Osteoblast (primary cell): Measurements from ENCODE around the gene SPATS2L. TPM values are rescaled to one million over a fixed set of nuclear protein-coding genes. Genes with fewer than 3 reads are reported as not detected.

ENCODE experiments used
- DNase-seq: peaks from one replicate; pipeline ENCODE4 v3.0.0; 2011; ENCODE audit warnings: low spot score, mixed read lengths; ENCODE audit not compliant: insufficient read length; ENCODE audit errors: missing footprints
- H2AFZ ChIP-seq: 2 replicates; pipeline ENCODE4 v1.6.0; 2011; ENCODE audit warnings: mild to moderate bottlenecking, low read length
- H3K27ac ChIP-seq: 2 replicates; pipeline ENCODE4 v1.5.1; 2011; ENCODE audit warnings: mild to moderate bottlenecking, low read depth, low read length, moderate library complexity
- H3K27me3 ChIP-seq: 2 replicates; pipeline ENCODE4 v1.6.0; 2012; ENCODE audit warnings: mild to moderate bottlenecking, control low read depth, inconsistent platforms, low read length, moderate library complexity; ENCODE audit not compliant: insufficient read depth
- H3K36me3 ChIP-seq: 2 replicates; pipeline ENCODE4 v1.5.1; 2011; ENCODE audit warnings: mild to moderate bottlenecking, low read length, control low read depth, moderate library complexity; ENCODE audit not compliant: insufficient read depth
- H3K4me1 ChIP-seq: 2 replicates; pipeline ENCODE4 v1.5.1; 2011; ENCODE audit warnings: mild to moderate bottlenecking, low read length, control low read depth, moderate library complexity; ENCODE audit not compliant: insufficient read depth
- H3K4me2 ChIP-seq: 2 replicates; pipeline ENCODE4 v1.6.0; 2011; ENCODE audit warnings: mild to moderate bottlenecking, low read length; ENCODE audit not compliant: insufficient read depth
- H3K4me3 ChIP-seq: fragments of 200-600 bp; sonication (generic); 3 replicates; pipeline ENCODE4 v1.5.1; 2012; ENCODE audit warnings: mild to moderate bottlenecking, low read length, inconsistent platforms; ENCODE audit not compliant: insufficient read depth
- H3K79me2 ChIP-seq: 2 replicates; pipeline ENCODE4 v1.6.0; 2012; ENCODE audit warnings: mild to moderate bottlenecking, low read length, control low read depth, inconsistent platforms; ENCODE audit not compliant: insufficient read depth
- H3K9me3 ChIP-seq: 2 replicates; pipeline ENCODE4 v1.5.1; 2011; ENCODE audit warnings: low read depth, low read length, control low read depth
- H4K20me1 ChIP-seq: 2 replicates; pipeline ENCODE4 v1.6.0; 2012; ENCODE audit warnings: mild to moderate bottlenecking, low read length, control low read depth; ENCODE audit not compliant: insufficient read depth
- CTCF ChIP-seq: IDR thresholded peaks from 2 replicates; pipeline ENCODE4 v1.5.1; 2011; ENCODE audit warnings: mild to moderate bottlenecking, low read depth, low read length, moderate library complexity; ENCODE audit errors: extremely low read depth
- total RNA-seq: library from RNA; depleted of rRNA; stranded (reverse); fragments of >200 nt; gene quantifications from 2 replicates; pipeline ENCODE4 v1.2.3, GENCODE V29; 2012

SPATS2L gene
- total RNA-seq, 1 donor, result 74.6 TPM

- H3K9me3 ChIP-seq, result no peaks in the 10 kb centered on the region
- TF ChIP-seq CTCF, result no peak
- no peak for DNase-seq
- no peaks in the 10 kb centered on the region for H3K27me3 ChIP-seq
- H3K79me2 ChIP-seq, result peaks cover 10% of the 10 kb centered on the region
- no peak overlapping the region for H2AFZ ChIP-seq
- peaks cover 27% of the 10 kb centered on the region for H3K4me1 ChIP-seq
- H4K20me1 ChIP-seq, result no peaks in the 10 kb centered on the region
- no peaks in the 10 kb centered on the region for H3K36me3 ChIP-seq
- no peak overlapping the region for H3K27ac ChIP-seq
- peak overlapping the region; percentile 7 for H3K4me2 ChIP-seq
- H3K4me3 ChIP-seq, result no peak overlapping the region
Measured at GRCh38 chr2:200302940-200303727, 3.4 kb upstream of the SPATS2L start.

- peak overlapping the region; percentile 86 for H3K4me2 ChIP-seq
- peak overlapping the region; percentile 68 for H3K27ac ChIP-seq
- TF ChIP-seq CTCF, result peak; percentile 8
- H3K27me3 ChIP-seq, result no peaks in the 10 kb centered on the region
- H3K9me3 ChIP-seq, result no peaks in the 10 kb centered on the region
- peaks cover 37% of the 10 kb centered on the region for H3K79me2 ChIP-seq
- peak overlapping the region; percentile 61 for H2AFZ ChIP-seq
- peaks cover 42% of the 10 kb centered on the region for H3K4me1 ChIP-seq
- no peaks in the 10 kb centered on the region for H4K20me1 ChIP-seq
- peak; percentile 92 for DNase-seq
- H3K36me3 ChIP-seq, result no peaks in the 10 kb centered on the region
- H3K4me3 ChIP-seq, result peak overlapping the region; percentile 74
Measured at GRCh38 chr2:200305797-200306195, 697 bp upstream of the SPATS2L start.

GRCh38 chr2:200306931-200307723 lies 634 bp downstream of the SPATS2L start:
- Histone ChIP-seq H3K4me3 (peak overlapping the region; percentile 74), H3K4me2 (peak overlapping the region; percentile 83), H3K79me2 (peaks cover 50% of the 10 kb centered on the region), H3K27ac (peak overlapping the region; percentile 69), H3K9me3 (no peaks in the 10 kb centered on the region), H3K27me3 (no peaks in the 10 kb centered on the region), H3K4me1 (peaks cover 45% of the 10 kb centered on the region), H4K20me1 (no peaks in the 10 kb centered on the region), H3K36me3 (no peaks in the 10 kb centered on the region), H2AFZ (peak overlapping the region; percentile 52)
- TF ChIP-seq CTCF, result no peak
- DNase-seq, result peak; percentile 89
